DMS114 treated with DMSO at 0.1 percent for 48 hours (cell line): ENCODE data around the gene FBP1.
"Not testable (repeated sequence)": the region's sequence is repeated elsewhere in the genome, so short reads cannot be mapped to it uniquely, and the experiment has no call there.

Experiments
- DNase-seq: peaks from one replicate; lab custom pipeline; 2025; ENCODE audit not compliant: unreplicated experiment; lab: John Stamatoyannopoulos, UW

FBP1 gene

DNA sequence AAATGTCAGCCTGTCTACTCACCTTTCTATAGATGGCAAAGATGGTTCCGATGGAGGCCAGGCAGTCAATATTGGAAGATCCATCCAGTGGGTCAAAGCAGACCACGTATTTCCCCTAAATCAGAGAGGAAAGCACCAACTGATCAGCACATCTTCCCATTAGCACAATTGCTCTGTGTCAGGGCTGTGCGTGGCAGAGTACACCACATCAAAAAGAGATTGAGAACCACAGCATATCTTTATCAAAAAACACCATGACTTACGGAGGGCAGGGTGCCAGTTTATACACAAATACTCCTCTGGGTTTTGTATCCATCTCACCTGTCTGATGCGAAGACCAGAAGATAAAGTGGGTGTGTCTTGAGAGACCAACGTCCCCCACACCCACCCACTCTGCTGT, 54.8 kb downstream of the FBP1 start:
- no peak for DNase-seq

DNA sequence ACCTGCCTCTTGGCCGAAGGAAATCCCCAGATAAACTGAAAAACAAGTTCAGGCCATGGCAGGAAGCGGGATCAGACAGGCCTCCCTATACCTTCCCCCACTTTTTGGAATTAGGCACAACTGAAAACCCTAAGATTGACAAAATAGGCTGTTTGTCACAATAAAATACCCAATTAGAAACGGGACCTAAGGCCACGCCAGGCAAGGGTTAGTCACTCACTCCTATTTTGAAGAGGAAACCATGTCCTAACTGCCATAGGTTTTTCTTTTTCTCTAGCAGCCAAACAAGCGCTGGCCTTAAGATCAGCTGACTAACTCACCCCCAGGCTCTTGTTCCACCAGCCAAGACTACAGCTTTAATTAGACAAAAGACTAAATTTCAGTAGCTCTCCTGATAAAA, 57.6 kb downstream of the FBP1 start:
- no peak for DNase-seq

DNA sequence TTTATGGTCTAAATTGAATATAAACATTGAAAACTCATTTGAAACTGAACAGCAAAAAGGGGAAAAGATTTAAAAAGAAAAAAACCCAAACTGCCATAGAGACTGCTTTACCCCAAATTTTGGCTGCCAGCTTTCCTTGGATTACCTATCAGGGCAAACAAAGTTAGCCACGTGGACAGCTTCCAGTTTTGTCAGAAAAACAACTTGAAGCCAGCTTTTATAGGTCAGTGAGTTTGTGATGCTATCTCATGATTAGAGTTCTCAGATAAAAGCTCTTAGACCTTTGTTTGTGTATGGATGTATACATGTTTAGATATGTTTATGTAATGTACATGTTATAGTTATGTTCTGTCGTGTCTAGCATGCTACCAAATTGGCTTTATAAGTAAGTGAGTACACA, 61.7 kb downstream of the FBP1 start:
- DNase-seq: no peak

DNA sequence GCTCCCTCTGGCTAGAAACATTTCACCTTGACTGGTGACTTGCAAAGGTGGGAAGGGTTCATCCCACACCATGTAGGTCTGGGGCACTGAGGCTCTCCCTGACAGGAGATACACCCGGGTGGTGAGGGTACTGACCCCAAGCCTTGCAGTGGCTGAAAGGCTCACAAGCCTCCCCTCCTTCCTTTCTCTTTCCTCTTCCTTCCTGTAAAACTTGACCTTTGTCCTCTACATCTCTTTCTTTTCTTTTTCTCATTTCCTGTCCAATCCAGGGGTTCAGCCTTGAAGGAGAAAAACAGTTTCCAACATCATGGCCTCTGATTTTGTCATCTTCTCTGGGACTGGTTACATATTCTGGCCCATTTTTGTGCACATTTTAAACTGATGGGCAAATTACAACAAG, 62.3 kb downstream of the FBP1 start:
- DNase-seq: no peak

- DNase-seq: no peak
Observed at GRCh38 chr9:94576131-94576530, 63.2 kb downstream of the FBP1 start.

- no peak for DNase-seq
Observed at GRCh38 chr9:94568972-94569712, 70.2 kb downstream of the FBP1 start.

DNA sequence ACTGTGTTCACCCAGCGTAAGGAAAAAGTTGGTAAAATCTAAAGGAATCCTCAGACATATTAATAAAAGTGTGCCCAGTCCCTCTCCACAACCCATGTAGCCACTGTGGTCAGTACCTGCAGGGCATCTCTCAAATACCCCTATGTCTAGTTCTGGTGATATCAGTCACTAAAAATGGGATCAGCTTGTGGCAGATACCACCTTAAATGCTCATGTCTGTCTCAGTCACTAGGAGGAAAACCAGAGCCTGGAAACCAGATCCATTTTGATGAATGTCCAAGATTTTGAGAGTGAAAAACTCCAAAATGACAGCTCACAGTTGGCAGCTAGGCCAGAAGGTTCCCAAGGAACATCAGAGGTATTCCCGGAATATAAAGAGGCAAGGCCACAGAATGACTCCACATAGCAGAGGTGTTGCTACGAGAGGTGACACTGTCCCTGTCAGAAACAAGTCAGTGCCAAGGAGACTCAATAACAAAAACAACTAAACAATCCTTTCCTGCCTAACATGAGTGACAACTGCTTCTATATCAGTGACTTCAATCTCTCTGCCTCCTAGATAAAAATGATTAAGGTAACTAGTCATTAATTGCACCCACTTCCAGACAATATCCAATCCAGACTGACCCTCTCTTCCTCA, 70.9 kb downstream of the FBP1 start:
- DNase-seq: no peak

- DNase-seq: no peak
Observed at GRCh38 chr9:94567271-94567670, 72.0 kb downstream of the FBP1 start.

DNA sequence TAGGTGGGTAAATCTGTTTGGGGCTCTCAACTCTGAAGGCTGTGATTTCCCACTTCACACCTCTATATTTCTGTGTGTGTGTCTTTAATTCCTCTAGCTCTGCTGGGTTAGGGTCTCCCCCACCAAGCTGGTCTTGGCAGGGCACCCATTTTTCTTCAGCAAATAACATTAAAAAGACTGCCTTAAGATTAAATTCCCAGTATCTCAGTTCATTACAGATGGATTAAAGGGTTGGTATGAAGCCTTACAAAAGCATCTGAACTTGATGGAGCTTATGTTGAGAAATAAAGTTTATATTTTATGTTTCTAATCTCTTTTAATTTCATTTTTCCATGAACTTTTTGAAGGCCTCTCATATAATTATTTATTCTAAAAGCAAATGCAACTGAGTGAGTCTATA, 72.8 kb downstream of the FBP1 start:
- DNase-seq: no peak

DNA sequence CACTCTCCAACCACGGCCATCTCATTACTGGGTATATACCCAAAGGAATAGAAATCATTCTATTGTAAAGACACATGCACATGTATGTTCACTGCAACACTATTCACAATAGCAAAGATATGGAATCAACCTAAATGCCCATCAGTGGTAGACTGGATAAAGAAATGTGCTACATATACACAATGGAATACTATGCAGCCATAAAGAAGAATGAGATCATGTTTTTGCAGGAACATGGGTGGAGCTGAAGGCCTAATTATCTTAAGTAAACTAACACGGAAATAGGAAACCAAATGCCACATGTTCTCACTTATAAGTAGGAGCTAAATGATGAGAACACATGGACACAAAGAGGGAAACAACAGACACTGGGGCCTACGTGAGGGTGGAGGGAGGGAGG, 75.0 kb downstream of the FBP1 start:
- not testable (repeated sequence) for DNase-seq

GRCh38 chr9:94563548-94563947, 75.8 kb downstream of the FBP1 start:
- DNase-seq: no peak

GRCh38 chr9:94560237-94560636, 79.1 kb downstream of the FBP1 start:
- DNase-seq: no peak

GRCh38 chr9:94557376-94557775, 81.9 kb downstream of the FBP1 start:
- DNase-seq: no peak

GRCh38 chr9:94554439-94555331, 84.6 kb downstream of the FBP1 start, which contains the start of gene PCAT7:
PCAT7 (plus strand) TSS chr9:94555083.
- DNase-seq: peak; percentile 62

DNA sequence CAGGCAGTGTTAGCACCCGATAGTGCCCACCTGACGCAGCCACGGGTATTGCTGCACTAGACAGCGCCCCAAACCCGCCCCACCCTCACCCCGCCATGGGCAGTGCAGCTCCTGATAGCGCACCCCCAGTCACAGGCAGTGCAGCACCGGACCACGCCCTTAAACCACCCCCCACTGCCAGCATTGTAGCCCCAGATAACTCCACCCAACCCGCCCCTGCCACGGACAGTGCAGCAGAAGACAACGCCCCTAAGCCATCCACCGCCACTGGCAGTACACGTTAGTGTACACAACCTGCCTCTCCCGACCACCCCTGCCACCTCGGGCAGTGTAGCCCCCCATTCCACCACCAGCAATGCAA, 85.3 kb downstream of the FBP1 start:
- DNase-seq: no peak
